Measurements from ENCODE around the gene ZNF486.
A peak's percentile ranks its signal among the peaks of the same experiment; 100 is the strongest.
"Not testable (repeated sequence)": the region's sequence is repeated elsewhere in the genome, so short reads cannot be mapped to it uniquely, and the experiment has no call there.

The ZNF486 gene

DNA sequence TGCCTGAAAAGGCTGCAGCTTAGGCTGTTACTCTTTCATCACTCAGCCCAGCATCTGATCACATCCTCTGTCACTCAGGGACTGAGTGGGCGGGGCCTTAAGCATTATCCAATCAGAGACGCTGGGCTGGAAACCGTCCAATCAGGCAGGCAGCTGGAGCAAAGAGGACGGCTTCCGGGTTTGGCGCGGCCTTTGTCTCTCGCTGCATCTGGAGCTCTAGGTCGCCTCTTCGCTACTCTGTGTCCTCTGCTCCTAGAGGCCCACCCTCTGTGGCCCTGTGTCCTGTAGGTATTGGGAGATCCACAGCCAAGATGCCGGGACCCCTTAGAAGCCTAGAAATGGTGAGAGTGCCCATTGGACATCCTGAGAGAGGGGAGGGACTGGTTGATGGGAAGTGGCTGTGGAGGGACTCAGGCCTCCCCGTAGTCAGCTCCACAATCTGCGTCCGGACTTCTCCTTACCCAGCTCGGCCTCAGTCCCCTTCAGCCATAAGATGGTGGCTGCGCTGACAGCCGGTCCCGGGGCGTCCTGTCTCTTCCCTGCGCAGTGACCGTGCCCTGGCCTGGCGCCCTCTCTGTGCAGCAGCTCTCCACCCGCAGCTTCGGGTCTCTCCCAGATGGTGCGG, at the start of gene ZNF486:
TSS of gene ZNF486 (plus strand) at position 195 of the 625 bp plus-strand sequence. CDS start at position 312, 117 bp downstream.
- DNase-seq (ENCODE audit: low read depth in 2 of 2, low spot score in 1 of 2), result peak; percentile 68 to 85

DNA sequence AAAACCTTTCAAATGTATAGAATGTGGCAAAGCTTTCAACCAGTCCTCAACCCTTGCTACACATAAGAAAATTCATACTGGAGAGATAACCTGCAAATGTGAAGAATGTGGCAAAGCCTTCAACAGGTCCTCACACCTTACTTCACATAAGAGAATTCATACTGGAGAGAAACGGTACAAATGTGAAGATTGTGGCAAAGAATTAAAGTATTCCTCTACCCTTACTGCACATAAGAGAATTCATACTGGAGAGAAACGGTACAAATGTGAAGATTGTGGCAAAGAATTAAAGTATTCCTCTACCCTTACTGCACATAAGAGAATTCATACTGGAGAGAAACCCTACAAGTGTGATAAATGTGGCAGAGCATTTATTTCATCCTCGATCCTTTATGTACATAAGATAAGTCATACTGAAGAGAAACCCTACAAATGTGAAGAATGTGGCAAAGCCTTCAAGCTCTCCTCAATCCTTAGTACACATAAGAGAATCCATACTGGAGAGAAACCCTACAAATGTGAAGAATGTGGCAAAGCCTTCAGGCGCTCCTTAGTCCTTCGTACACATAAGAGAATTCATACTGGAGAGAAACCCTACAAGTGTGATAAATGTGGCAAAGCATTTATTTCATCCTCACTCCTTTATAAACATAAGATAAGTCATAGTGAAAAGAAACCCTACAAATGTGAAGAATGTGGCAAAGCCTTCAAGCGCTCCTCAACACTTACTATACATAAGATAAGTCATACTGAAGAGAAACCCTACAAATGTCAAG, 48.8 kb upstream of the ZNF486 start:
- not testable (repeated sequence) for DNase-seq (ENCODE audit: low read depth in 2 of 2, low spot score in 1 of 2)

DNA sequence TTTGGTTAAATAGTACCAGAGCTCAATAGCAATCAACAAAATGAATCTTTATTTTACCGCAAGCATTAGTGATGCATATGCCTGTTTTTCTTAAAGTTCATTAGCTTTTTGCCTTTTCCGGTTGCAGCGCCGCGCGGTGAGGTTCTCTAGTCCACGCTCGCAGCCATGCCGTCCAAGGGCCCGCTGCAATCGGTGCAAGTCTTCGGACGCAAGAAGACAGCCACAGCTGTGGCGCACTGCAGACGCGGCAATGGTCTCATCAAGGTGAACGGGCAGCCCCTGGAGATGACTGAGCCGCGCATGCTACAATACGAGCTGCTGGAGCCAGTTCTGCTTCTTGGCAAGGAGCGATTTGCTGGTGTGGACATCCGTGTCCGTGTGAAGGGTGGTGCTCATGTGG, 42.1 kb upstream of the ZNF486 start:
- no peak for DNase-seq (ENCODE audit: low read depth in 2 of 2, low spot score in 1 of 2)

DNA sequence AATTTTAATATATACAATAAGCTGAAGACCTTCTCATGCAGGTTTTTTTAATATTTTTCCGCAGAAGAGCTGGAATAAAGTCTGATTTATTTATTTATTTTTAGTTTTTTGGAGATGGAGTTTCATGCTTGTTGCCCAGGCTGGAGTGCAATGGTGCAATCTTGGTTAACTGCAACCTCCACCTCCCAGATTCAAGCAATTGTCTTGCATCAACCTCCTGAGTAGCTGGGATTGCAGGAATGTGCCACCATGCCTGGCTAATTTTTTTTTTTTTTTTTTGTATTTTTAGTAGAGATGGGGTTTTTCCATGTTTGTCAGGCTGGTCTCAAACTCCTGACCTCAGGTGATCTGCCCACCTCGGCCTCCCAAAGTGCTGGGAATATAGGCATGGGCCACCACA, 34.1 kb upstream of the ZNF486 start:
- not testable (repeated sequence) for DNase-seq (ENCODE audit: low read depth in 2 of 2, low spot score in 1 of 2)

DNA sequence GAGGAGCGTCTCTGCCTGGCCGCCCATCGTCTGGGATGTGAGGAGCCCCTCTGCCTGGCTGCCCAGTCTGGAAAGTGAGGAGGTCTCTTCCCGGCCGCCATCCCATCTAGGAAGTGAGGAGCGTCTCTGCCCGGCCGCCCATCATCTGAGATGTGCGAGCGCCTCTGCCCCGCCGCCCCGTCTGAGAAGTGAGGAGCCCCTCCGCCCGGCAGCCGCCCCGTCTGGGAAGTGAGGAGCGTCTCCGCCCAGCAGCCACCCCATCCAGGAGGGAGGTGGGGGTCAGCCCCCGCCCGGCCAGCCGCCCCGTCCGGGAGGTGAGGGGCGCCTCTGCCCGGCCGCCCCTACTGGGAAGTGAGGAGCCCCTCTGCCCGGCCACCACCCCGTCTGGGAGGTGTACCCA, 29.3 kb upstream of the ZNF486 start:
- not testable (repeated sequence) for DNase-seq (ENCODE audit: low read depth in 2 of 2, low spot score in 1 of 2)

DNA sequence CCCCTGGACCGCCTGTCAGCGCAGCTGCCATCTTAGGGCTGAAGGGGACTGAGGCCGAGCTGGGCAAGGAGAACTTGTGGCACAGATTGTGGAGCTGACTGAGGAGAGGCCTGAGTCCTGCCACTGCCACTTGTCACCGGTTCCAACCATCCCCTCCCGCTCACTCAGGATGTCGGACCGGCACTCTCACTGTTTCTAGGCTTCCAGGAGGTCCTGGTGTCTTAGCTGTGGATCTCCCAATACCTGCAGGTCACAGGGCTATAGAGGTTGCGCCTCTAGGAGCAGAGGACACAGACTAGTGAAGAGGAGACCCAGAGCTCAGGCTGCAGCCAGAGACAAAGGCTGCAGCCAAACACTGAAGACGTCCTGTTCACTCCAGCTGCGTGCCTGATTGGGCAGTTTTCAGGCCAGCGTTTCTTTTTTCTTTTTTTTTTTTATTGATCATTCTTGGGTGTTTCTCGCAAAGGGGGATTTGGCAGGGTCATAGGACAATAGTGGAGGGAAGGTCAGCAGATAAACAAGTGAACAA, 15.3 kb upstream of the ZNF486 start:
- no peak for DNase-seq (ENCODE audit: low read depth in 2 of 2, low spot score in 1 of 2)

DNA sequence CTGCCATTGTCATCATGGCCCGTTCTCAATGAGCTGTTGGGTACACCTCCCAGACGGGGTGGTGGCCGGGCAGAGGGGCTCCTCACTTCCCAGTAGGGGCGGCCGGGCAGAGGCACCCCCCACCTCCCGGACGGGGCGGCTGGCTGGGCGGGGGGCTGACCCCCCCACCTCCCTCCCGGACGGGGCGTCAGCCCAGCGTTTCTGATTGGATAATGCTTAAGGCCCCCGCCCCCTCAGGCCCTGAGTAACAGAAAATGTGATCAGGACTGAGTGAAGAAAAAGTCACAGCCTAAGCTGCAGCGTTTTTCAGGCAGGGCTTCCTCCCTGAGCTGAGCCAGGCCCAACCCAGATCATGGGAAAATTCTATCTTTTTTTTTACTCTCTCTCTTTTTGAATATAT, 14.5 kb upstream of the ZNF486 start:
- DNase-seq (ENCODE audit: low read depth in 2 of 2, low spot score in 1 of 2), result not testable (repeated sequence)

DNA sequence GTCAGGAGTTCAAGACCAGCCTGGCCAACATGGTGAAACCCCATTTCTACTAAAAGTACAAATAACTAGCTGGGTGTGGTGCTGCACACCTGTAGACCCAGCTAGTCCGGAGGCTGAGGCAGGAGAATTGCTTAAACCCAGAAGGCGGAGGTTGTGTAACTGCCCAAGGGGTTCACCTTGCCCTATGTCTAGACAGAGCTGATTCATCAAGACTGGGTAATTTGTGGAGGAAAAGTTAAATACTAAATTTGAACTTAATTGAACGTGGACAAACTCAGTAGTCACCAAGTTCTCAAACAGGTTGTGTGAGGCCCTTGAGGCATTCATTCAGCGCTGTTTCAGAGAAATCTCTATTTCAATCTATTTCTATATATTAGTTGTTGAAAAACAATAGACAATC, 13.7 kb upstream of the ZNF486 start:
- no peak for DNase-seq (ENCODE audit: low read depth in 2 of 2, low spot score in 1 of 2)

DNA sequence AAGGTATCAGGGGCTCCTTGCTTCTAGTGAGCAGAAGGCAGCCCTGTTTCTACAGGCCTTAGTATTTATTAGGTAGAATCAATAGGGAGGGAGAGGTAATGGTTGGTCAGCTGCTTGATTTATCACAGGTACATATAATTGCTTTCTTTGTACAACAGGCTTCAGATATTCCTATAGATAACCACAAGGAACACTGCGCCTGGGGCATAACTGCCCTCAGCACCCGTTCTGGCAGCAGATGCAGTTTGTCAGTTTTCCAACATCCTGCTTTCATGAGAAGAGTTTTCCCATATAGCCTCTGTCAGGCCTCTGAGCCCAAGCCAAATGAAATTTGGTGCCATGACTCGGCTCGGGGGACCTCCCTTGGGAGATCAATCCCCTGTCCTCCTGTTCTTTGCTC, 12.4 kb upstream of the ZNF486 start:
- DNase-seq (ENCODE audit: low read depth in 2 of 2, low spot score in 1 of 2), result no peak

DNA sequence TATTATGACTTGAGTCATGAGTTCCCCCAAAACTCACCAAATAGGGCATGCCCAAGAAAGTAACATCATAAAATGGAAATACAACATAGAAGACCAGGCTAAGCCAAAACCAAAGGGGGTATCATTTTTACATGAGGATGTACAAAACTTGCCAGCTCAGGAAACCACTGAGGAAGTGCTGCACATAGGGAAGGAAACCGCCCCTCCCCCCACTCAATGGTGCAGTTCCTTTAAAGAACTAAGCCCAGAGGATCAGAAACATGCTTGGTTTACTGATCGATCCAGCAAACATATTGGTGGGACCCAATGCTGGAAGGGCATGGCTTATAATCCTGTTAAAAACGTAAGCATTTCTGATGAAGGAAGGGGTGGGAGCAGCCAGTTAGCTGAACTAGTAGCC, 4.2 kb upstream of the ZNF486 start:
- DNase-seq (ENCODE audit: low read depth in 2 of 2, low spot score in 1 of 2), result no peak

DNA sequence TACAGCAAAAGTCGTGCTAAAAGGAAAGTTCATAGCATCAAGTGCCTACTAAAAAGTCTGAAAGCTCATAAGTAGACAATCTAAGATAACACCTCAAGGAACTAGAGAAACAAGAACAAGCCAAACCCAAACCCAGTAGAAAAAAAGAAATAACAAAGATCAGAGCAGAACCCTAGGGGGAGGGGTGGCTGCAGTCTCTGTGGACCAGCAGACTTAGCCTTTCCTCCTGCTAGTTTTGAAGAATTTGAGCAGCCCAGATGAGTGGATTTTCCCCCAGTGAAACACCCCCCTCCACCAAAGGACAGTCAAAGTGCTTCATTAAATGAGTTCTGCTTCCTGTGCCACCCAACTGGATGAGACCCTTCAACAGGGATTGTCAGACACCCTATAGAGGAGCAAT, 2.6 kb upstream of the ZNF486 start:
- DNase-seq (ENCODE audit: low read depth in 2 of 2, low spot score in 1 of 2), result no peak

DNA sequence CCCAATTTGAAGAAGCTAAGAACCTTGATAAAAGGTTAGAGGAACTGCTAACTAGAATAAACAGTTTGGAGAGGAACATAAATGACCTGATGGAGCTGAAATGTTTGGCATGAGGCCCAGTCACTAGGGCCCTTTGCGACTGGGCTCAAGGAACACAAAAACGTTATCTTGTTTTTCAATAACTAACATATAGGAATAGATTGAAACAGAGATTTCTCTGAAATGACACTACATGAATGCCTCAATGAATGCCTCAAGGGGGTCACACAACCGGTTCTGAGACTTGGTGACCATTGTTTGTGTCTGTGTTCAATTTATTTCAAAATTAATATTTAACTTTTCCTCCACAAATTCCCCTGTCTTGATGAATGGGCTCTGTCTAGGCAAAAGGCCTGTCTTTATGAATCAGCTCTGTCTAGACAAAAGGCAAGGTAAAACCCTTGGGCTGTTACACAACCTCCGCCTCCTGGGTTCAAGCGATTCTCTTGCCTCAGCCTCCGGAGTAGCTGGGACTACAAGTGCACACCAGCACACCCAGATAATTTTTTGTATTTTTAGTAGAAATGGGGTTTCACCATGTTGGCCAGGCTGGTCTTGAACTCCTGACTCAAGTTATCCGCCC, 932 bp upstream of the ZNF486 start:
- no peak for DNase-seq (ENCODE audit: low read depth in 2 of 2, low spot score in 1 of 2)

DNA sequence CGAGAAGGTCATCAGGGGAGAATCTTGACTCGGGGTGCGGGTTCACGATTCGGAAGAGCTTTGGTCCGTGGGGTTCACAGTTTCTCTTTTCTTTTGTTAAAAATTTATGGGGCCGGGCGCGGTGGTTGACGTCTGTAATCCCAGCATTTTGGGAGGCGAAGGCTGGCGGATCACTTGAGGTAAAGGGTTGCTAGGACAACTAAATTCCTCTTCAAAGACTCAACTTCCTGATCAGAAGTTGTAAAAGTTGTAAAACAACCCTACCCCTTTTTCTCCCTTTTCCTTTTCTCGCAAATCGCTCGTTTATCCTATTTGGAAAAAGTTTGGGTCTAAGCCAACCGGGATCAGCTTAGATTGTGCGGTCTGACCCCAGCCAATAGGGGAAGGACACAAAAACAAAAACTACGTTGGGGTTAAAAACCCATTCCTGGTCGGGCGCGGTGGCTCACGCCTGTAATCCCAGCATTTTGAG, 673 bp downstream of the ZNF486 start:
- no peak for DNase-seq (ENCODE audit: low read depth in 2 of 2, low spot score in 1 of 2)

DNA sequence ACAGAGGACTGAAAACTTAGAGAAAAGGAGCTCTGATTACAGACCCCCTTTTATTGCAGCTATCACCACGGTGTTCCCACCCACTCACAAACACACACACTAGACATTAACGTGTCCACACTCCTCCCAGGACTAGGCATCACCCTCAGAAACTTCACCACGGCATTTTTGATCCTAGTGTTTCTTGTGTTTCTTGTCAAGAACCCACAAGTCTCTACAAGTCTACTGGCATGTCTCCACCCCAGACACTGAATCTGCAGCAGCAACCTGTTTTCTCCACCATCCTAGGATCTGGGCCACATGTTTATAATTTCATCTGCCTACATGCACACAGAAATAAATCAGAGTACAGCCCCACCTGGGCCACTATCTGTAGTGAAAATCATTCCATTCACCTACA, 4.3 kb downstream of the ZNF486 start:
- no peak for DNase-seq (ENCODE audit: low read depth in 2 of 2, low spot score in 1 of 2)

DNA sequence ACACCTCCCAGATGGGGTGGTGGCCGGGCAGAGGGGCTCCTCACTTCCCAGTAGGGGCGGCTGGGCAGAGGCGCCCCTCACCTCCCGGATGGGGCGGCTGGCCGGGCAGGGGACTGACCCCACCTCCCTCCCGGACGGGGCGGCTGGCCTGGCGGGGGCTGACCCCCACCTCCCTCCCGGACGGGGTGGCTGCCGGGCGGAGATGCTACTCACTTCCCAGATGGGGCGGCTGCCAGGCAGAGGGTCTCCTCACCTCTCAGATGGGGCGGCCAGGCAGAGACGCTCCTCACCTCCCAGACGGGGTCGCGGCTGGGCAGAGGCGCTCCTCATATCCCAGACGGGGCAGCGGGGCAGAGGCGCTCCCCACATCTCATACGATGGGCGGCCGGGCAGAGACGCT, 8.8 kb downstream of the ZNF486 start:
- DNase-seq (ENCODE audit: low read depth in 2 of 2, low spot score in 1 of 2), result not testable (repeated sequence)

DNA sequence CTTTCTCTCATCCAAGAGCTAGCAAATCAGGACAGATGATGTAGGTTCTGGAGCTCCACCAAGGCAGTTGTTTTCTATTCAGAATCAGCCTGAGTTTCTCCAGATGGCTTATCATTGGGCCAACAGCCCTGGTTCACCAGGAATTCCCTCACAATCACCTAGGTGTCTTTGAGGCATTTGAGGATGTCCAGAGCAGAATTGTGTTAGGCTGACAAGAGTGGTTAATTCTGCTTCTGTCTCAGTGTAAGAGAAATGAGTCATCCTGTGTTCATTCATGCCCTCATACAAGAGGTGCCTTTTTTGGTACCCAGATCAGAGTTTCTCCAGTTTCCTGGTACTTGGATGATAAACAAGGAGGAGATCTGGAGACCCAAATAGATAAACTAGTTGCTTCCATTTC, 12.9 kb downstream of the ZNF486 start:
- not testable (repeated sequence) for DNase-seq (ENCODE audit: low read depth in 2 of 2, low spot score in 1 of 2)

DNA sequence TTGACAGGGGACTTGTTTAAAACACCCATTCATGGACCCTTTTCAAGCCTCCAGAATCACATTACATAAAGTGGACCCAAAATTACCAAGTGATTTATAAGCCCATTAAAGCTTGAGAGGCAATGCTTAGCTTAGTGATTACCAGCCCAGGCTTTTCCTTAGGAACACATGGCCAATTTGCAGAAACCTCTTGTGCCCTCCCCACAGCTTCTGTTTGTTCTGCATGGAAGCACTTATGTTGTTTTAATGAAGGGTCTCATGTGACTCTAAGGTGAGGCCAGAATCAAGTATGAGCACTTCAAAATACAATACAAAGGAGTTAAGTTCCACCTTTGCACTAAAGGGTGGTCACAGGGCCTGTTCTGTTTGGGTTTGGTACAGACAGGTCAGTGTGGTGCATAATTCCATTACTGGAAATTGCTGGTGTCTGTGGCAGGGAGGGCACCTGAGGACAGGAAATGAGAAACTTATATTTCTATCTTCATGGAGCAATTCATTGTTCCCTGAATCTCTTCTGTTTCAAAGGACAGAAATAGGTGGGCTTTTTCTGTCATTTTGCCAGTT, 15.3 kb downstream of the ZNF486 start:
- no peak for DNase-seq (ENCODE audit: low read depth in 2 of 2, low spot score in 1 of 2)

DNA sequence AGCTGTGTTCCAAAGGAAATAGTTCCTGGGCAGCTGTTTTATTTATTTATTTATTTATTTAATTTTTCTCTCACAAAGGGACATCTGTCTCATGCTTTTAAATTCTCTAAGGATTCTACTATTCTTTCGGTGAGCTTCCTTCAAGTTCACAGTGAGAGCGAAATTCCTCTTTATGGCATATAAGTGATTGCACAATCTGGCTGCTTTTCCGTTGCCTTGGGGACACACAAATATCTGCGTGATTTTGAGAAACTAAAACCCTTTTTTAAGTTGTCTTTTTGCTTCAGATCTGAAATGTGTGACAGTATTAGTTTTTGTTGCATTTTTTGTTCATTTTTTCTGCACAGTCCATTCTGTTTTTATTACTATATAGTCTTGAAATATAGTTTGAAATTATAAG, 19.2 kb downstream of the ZNF486 start:
- DNase-seq (ENCODE audit: low read depth in 2 of 2, low spot score in 1 of 2), result no peak

DNA sequence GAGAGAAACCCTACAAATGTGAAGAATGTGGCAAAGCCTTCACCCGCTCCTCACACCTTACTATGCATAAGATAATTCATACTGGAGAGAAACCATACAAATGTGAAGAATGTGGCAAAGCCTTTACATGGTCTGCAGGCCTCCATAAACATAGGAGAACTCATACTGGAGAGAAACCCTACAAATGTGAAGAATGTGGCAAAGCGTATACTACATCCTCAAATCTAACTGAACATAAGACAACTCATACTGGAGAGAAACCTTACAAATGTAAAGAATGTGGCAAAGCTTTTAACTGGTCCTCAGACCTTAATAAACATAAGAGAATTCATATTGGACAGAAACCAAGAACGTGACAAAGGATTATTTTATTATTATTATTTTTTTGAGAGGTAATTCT, 30.7 kb downstream of the ZNF486 start:
- DNase-seq (ENCODE audit: low read depth in 2 of 2, low spot score in 1 of 2), result no peak

DNA sequence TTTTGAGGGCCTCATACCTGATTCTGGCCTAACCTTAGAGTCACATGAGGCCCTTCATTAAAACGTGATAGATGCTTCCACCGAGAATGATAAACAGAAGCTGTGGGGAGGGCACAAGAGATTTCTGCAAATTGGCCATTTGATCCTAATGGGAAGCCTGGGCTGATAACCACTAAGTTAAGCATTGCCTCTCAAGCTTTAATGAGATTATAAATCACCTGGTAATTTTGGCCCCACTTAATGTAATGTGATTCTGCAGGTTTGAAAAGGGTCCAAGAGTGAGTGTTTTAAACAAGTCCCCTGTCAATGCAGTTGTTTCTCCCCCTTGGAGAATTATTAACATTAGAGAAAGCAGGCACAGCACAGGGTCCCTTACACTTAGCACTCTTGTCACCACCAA, 42.0 kb downstream of the ZNF486 start:
- DNase-seq (ENCODE audit: low read depth in 2 of 2, low spot score in 1 of 2), result no peak

DNA sequence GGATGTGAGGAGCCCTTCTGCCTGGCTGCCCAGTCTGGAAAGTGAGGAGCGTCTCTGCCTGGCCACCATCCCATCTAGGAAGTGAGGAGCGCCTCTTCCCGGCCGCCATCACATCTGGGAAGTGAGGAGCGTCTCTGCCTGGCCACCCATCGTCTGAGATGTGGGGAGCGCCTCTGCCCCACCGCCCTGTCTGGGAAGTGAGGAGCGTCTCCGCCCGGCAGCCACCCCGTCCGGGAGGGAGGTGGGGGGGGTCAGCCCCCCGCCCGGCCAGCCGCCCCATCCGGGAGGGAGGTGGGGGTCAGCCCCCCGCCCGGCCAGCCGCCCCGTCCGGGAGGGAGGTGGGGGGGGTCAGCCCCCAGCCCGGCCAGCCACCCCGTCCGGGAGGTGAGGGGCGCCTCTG, 47.4 kb downstream of the ZNF486 start:
- DNase-seq (ENCODE audit: low read depth in 2 of 2, low spot score in 1 of 2), result not testable (repeated sequence)

DNA sequence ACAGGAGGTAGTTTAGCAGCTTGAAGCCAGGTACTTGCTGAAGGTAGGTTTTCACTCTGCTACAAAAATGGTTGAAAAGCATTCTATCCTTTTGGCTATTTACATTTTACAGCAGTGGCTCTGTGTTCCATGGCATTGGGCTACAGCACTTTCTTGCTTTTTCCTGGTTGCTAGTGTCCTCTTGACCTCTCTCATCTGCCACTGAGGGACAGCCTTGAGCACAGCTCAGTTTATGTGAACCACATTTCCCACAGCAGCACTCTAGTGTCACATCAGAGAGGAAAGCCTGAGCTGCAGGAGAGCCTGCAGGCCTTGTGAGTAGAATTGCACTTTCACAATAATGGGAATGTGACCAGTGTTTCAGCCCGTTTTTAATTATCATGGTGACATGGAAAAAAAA, 54.6 kb downstream of the ZNF486 start:
- not testable (repeated sequence) for DNase-seq (ENCODE audit: low read depth in 2 of 2, low spot score in 1 of 2)
